Superior temporal gyrus (tissue), 1 donor: ENCODE measurements around the gene GPR78.

Source experiments
- DNase-seq: peaks from one replicate; pipeline ENCODE4 v3.0.0-alpha.2; 2016; ENCODE audit errors: extremely low spot score

The GPR78 gene

GRCh38 chr4:8547108-8547911 is 32.9 kb upstream of the GPR78 start:
- DNase-seq: no peak

- DNase-seq: no peak
Observed at GRCh38 chr4:8547912-8548730, 32.1 kb upstream of the GPR78 start.

DNA sequence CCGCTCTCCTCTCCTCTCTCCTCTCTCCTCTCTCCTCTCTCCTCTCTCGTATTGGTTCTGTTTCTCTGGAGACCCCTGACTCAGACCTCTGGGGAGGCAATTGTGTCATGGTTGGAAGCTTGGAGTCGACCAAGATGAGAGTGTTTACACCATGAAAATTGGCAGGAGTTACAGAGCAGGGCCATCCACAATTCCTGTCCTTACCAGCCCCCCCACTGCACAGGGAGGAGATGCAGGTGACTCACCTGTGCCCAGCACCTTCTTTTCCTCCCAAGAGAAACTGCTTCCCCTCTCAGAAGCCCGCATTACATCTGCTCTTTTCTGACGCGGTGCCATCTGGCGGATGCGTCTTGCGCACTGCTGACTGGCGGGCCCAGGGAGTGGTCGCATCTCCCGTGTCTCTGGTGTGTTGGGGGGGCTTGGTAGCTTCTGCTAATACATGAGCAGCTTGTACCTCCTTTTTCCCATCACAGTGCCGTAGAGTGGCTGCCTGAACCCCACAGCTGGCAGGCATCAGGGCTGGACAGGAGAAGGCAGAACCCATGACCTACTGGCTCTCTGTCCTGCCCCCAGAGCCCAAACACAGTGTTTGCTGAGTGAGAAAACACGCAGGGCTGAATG is 31.4 kb upstream of the GPR78 start:
- no peak for DNase-seq

- DNase-seq: no peak
Observed at GRCh38 chr4:8549352-8549931, 30.8 kb upstream of the GPR78 start.

DNA sequence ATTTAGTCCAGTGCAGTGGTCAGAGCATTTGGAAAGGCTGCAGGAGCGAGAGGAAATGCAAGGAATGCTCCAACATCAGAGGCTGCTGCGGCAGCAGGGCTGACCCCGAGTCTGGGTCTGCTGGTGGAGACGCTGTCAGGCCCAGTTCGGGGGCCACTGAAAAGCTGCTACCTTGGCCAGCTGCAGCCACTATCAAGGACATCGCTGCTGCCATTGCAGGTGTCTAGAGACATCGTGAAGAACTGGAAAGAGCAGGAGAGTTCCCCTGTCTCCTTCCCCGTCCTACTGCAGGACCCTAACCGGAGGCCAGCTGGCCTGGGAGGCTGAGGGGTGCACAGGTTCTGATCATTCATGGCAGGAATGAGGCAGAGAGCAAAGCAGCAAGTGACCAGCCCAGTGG is 29.5 kb upstream of the GPR78 start:
- DNase-seq: no peak

DNA sequence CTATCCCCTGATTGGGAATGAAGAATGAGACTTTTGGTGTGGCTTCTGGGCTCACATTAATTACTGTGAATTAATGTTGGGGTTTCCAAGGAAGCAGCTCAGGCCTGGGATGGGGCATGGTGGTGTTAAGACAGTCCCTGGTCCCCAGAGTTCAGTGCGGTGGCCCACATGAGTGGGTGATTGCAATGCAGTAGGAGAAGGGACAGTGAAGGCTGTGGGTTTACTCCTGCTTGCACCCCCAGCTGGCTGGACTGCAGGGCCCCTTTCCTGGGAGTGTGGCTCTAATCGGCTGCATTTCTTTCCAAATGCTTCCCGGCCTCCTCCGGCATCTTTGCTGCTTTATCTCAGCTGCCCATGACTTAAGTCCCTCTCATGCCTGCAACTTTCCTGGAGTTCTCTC is 28.2 kb upstream of the GPR78 start:
- no peak for DNase-seq

- no peak for DNase-seq
Observed at GRCh38 chr4:8552581-8553205, 27.5 kb upstream of the GPR78 start.

DNA sequence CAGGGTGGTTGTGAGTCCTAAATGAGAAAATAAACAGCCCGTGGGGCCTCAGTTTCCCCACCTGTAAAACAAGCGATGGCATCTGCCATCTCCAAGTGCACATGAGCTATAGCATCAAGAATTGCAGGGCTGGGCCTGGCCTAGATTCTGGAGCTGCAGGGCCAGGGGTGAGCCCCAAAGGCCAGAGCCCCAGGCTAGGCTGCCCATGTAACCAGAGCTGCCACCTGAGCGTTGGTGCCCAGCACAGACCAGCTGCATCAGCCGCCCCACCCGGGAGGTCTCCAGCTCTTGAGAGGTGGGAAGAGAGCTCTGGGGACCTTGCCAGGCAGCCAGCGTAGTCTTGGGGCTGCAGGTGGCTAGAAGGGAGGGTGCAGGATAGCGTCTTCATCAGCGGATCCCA is 27.0 kb upstream of the GPR78 start:
- no peak for DNase-seq

DNA sequence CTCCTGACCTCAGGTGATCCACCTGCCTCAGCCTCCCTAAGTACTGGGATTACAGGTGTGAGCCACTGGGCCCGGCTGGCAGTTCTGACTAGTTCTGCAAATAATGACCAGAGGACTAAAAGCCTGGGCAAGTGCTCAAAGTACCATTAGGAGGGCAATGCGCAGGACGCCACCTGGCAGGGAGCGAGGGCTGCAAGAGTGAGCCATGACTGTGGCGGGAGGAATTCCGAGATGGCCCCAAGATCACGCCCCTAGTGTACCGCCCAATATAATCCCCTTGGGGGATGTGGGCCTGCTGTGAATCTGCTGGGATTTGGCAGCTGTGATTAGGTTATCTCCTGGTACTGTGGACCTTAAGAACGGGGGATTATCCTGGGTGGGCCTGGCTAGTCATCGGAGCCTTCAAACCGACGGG is 26.2 kb upstream of the GPR78 start:
- no peak for DNase-seq

GRCh38 chr4:8554555-8555100 is 25.6 kb upstream of the GPR78 start:
- DNase-seq: no peak

GRCh38 chr4:8555716-8556115 is 24.5 kb upstream of the GPR78 start:
- no peak for DNase-seq

DNA sequence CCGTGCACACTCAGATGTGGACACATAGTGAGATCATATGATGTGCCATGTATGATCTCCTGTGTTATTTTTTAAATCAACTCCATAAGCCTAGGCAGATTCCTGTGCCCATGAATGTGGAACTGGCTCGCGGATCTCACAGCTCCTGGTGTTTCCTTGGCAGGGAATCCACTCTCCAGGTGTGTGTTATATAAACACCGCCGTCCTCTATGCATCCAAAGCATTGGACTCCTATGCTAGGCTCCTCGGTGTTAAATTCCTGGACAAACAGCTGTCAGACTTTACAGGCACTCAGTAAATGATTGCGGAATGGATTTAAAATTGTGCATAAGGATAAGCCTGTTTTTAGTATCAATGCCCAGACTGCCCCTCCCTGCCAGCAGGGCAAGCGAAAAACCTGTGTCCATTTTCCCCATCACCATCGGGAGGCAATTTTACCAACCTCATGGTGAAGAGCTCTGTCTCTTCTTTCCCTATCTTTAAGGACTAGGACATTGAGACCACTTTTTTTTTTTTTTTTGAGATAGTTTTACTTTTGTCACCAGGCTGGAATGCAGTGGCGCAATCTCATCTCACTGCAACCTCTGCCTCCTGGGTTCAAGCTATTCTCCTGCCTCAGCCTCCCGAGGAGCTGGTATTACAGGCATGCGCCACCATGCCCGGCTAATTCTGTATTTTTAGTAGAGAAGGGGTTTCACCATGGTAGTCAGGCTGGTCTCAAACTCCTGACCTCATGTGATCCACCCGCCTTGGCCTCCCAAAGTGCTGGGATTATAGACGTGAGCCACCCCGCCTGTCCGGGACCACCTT is 23.6 kb upstream of the GPR78 start:
- DNase-seq: no peak

- DNase-seq: no peak
Observed at GRCh38 chr4:8557151-8558076, 22.8 kb upstream of the GPR78 start.

DNA sequence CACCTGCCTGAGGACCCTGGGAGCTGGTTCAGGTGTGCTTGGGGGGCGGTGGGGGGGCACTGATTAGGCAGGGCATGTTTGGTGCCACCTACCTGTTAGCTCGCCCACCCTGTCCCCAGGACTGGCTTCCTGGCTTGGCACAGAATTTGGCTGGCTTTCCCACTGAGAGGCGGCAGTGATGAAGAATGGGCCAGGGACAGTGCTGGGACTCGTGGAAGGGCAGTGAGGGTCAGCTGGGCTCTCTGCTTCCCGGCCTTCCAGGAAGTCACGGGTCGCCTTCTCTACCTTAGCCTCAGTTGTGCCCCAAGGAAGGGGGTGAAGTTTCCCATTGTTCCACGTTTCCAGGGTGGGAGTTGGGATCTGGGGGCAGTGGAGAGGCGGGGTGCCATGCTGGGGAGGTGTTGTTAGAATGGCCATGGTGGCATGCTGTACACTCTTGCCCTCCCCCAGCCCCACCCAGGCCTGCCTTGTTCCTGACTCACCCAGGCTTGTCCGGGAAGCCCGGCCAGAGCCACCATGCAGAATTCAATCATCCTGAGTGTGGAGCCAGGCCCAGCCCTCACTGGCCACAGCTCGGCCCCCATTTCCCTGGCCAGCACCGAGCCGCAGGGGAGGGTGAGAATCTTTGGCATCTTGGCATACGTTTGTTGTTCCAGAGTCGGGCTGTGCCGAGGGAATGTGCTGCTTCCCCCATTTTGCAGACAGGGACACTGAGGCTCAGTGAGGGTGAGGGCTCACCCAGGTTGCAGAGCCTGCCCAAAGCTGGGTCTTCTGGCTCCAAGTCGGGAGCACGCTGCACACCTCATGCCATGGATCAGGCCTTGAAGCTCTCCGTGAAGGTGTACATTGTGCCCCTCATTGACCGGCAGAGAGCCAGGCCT is 21.9 kb upstream of the GPR78 start:
- DNase-seq: no peak

DNA sequence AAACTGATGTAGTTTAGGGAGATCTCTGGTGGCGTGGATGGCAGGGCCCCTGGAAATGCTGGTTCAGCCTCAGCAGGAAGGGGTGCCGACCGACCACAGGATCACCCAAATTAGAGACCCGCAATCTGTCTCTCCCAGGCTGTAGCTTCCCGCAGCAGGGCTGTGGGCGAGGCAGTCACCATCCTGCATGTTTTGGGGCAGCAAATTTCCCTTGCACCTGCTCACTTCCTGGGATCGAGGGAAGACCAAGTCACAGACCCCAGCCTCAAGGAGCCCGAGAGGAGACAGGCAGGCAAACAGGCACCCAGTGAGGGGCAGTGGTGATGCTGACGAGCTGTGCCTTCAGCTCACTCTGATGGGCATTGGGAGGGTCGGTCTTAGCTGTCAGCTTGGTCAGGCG is 21.2 kb upstream of the GPR78 start:
- no peak for DNase-seq

GRCh38 chr4:8559524-8560264 is 20.5 kb upstream of the GPR78 start:
- DNase-seq: no peak

- no peak for DNase-seq
Observed at GRCh38 chr4:8560265-8561047, 19.7 kb upstream of the GPR78 start.
